Thyroid gland (tissue), 4 donors: ENCODE data around the gene MAP1LC3C. TPM values are rescaled to one million over a fixed set of nuclear protein-coding genes. Genes with fewer than 3 reads are reported as not detected.

ENCODE experiments used
- DNase-seq, 2 donors: peaks; one replicate each; pipeline ENCODE4 v3.0.0-alpha.2; 2019
- H3K27ac ChIP-seq, 3 donors: fragments of 200-600 bp; sonication (generic); 1 replicate in 2 of 3; 2 replicates in 1 of 3; pipeline ENCODE4 v1.5.1; 2016 to 2019; ENCODE audit warnings: mild to moderate bottlenecking in 1 of 3, moderate library complexity in 1 of 3
- H3K27me3 ChIP-seq: fragments of 200-600 bp; sonication (generic); one replicate; pipeline ENCODE4 v1.5.1; 2019
- H3K36me3 ChIP-seq, 2 donors: fragments of 200-600 bp; sonication (generic); one replicate each; pipeline ENCODE4 v1.5.1; 2016 to 2019
- H3K4me1 ChIP-seq, 2 donors: fragments of 200-600 bp; sonication (generic); one replicate each; pipeline ENCODE4 v1.5.1; 2017 to 2019
- H3K4me3 ChIP-seq, 3 donors: fragments of 200-600 bp; sonication (generic); replicated peaks in 1 of 3; 1 replicate in 2 of 3; 2 replicates in 1 of 3; pipeline ENCODE4 v1.5.1; 2016; ENCODE audit warnings: mild to moderate bottlenecking in 1 of 3
- H3K9me3 ChIP-seq: fragments of 200-600 bp; sonication (generic); one replicate; pipeline ENCODE4 v1.5.1; 2017
- CTCF ChIP-seq, 6 experiments: fragments of 200-600 bp in 3 of 6; fragments of 450-650 bp in 3 of 6; sonication (generic) in 3 of 6; IDR thresholded peaks; one replicate each; pipeline ENCODE4 v1.5.1; 2016 to 2019; ENCODE audit warnings: antibody characterized with exemption in 6 of 6, mild to moderate bottlenecking in 2 of 6, inconsistent platforms in 1 of 6, moderate library complexity in 1 of 6
- POLR2A ChIP-seq, 2 donors: fragments of 450-650 bp; IDR thresholded peaks; one replicate each; pipeline ENCODE4 v1.6.1; 2017; ENCODE audit warnings: antibody characterized with exemption in 2 of 2, mild to moderate bottlenecking in 2 of 2, moderate library complexity in 1 of 2
- WGBS, 2 donors: methylation state at CpG; one replicate each; pipeline ENCODE4 v1.1.5; 2017; 5-methylcytosine and 5-hydroxymethylcytosine counted together
- intact Hi-C: fragments of 100-400 bp; cut with DNase I; formaldehyde crosslinking; loops from one replicate; pipeline ENCODE4 v1.15.1; 2023
- total RNA-seq, 4 donors: library from RNA; depleted of rRNA; stranded (reverse); fragments of >200 nt; gene quantifications; one replicate each; pipeline ENCODE4 v1.2.3, GENCODE V29; 2016

Gene MAP1LC3C
- total RNA-seq, 4 donors from 2014 or later: 1.6 to 14.7 (median 3.8) TPM

GRCh38 chr1:242011894-242012660, 13.2 kb upstream of the MAP1LC3C start:
- H3K36me3 ChIP-seq: no peaks in the 10 kb centered on the region
- TF ChIP-seq CTCF (IDR thresholded peaks at IDR 0.05) (no peak), POLR2A (IDR thresholded peaks at IDR 0.05) (no peak)
- intact Hi-C loops: loop anchor here (10.0 kb wide), 1 partner anchor 117 kb away; no protein-coding TSS in a partner anchor
- H3K9me3 ChIP-seq: no peaks in the 10 kb centered on the region
- no peak for DNase-seq
- H3K27ac ChIP-seq: no peak overlapping the region
- H3K4me1 ChIP-seq: no peaks in the 10 kb centered on the region
- no peak overlapping the region for H3K4me3 ChIP-seq
- WGBS, 2 donors: 80 to 90% methylated on average over 4 to 5 of the region's 5 CpGs
- H3K27me3 ChIP-seq: no peaks in the 10 kb centered on the region

DNA sequence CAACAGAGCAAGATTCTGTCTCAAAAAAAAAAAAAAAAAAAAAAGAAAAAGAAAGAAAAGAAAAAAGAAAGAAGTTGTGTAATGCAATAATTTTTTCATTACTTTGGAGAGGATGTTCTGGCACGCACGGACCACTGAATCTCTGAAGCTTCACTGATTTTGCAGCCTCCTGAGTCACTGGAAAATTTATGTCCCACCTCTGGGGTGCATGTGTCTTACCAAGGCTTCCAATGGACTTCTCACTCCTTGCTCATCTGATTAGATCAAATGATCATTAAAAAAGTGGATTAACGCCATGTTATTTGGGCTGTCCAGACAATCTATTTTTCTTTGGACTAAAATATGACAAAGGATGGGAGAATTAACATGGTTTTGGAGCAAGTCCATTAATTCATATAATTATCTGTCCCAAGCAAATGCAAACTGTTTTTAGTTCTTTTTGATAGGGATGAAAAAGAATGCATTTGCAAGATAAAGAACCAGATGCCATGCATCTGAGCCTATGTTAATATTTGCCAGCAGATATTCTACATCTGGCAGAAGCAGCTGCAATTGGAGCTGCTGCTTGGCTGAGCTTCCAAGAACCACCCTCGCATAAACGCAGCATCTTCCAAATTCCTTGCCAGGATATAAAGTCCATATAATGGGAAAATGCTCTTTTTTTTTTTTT, 10.1 kb upstream of the MAP1LC3C start:
- DNase-seq: no peak
- TF ChIP-seq CTCF (IDR thresholded peaks at IDR 0.05) (no peak), POLR2A (IDR thresholded peaks at IDR 0.05) (no peak)
- intact Hi-C loops: no loop called here
- no peak overlapping the region for H3K27ac ChIP-seq
- 74 to 76% methylated on average over 5 of the region's 5 CpGs for WGBS, 2 donors
- no peaks in the 10 kb centered on the region for H3K27me3 ChIP-seq
- no peaks in the 10 kb centered on the region for H3K4me1 ChIP-seq
- no peaks in the 10 kb centered on the region for H3K36me3 ChIP-seq
- no peak overlapping the region for H3K4me3 ChIP-seq
- H3K9me3 ChIP-seq: no peaks in the 10 kb centered on the region

DNA sequence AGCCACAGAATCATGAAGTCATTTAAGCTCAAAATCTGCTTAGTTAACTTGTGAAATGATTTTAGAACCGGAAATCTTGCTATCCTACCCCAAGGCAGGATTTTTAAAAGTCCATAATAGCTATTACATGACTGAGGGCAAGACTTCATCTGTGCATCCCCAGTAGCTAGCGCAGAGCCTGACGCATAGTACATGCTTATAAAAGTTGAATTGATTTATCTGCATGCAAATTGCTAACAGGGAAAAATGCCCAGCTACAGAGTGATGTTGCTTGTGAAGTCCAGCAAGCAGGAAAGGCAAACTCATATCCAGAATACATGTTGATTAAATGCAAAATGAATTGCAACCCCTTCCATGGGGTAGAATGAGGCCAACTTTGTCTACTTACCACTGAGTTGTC, 8.1 kb upstream of the MAP1LC3C start:
- TF ChIP-seq CTCF (IDR thresholded peaks at IDR 0.05) (no peak), POLR2A (IDR thresholded peaks at IDR 0.05) (no peak)
- no peaks in the 10 kb centered on the region for H3K9me3 ChIP-seq
- H3K27ac ChIP-seq: no peak overlapping the region
- no peaks in the 10 kb centered on the region for H3K4me1 ChIP-seq
- DNase-seq: no peak
- no peak overlapping the region for H3K4me3 ChIP-seq
- no peaks in the 10 kb centered on the region for H3K27me3 ChIP-seq
- WGBS, 2 donors: 86 to 88% methylated on average over 3 of the region's 3 CpGs
- intact Hi-C loops: no loop called here
- H3K36me3 ChIP-seq: no peaks in the 10 kb centered on the region

DNA sequence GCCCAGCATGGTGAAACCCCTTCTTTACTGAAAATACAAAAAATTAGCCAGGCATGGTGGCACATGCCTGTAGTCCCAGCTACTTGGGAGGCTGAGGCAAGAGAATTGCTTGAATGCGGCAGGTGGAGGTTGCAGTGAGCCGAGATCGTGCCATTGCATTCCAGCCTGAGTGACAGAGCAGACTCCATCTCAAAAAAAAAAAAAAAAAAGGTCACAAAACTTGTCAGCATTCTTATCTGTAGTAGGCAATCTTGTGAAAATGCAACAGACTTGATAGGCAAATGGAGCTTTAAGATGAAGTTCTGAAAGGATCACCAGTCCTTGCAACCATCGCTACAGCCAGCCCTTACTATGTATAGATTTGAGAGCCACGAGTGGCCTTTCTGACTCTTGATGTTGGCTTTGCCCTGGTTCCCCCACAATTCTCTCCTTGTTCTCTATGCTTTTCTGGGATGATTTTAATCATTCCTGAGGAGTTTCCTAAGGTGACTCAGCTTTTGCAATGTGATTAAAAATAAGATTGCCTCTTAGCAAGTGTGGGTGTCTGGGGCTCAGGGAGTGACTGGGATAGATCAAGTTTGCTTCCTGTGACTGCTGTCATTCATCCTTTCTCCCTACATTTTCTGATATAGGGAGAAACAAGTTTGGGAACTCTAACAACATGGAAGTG, 7.1 kb upstream of the MAP1LC3C start:
- intact Hi-C loops: no loop called here
- Histone ChIP-seq H3K36me3 (no peaks in the 10 kb centered on the region), H3K4me1 (no peaks in the 10 kb centered on the region), H3K27me3 (no peaks in the 10 kb centered on the region), H3K4me3 (no peak overlapping the region), H3K27ac (no peak overlapping the region), H3K9me3 (no peaks in the 10 kb centered on the region)
- TF ChIP-seq POLR2A (IDR thresholded peaks at IDR 0.05): no peak
- 78 to 90% methylated on average over 5 of the region's 5 CpGs for WGBS, 2 donors
- DNase-seq: no peak

GRCh38 chr1:242004751-242005495, 6.0 kb upstream of the MAP1LC3C start:
- Histone ChIP-seq H3K27me3 (no peaks in the 10 kb centered on the region), H3K4me3 (no peak overlapping the region), H3K27ac (no peak overlapping the region), H3K36me3 (no peaks in the 10 kb centered on the region), H3K4me1 (no peaks in the 10 kb centered on the region), H3K9me3 (no peaks in the 10 kb centered on the region)
- DNase-seq: no peak
- TF ChIP-seq POLR2A (IDR thresholded peaks at IDR 0.05) (no peak), CTCF (IDR thresholded peaks at IDR 0.05) (no peak)
- intact Hi-C loops: no loop called here
- WGBS, 2 donors: 96% methylated on average over 5 of the region's 5 CpGs
